ENCODE measurements around the gene EVX1.

DNA sequence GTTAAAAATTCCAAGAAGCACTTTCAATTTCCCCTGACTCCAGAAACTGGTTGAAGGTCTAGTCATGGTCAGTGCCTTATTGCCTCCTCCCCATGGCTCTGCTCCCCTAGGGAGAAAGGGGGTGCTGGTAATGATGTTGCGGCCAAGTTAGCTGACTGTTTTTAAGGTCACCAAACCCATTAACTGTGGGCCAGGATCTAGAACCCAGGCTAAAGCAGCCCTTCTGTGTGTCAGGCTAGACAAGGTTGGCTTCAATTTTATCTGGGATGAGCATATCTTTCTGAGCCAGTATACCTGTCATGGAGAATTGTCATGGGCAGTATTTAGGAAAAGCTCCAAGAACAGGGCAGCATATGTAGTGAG is 31.5 kb upstream of the EVX1 start:
- TF ChIP-seq, protein P1, sequence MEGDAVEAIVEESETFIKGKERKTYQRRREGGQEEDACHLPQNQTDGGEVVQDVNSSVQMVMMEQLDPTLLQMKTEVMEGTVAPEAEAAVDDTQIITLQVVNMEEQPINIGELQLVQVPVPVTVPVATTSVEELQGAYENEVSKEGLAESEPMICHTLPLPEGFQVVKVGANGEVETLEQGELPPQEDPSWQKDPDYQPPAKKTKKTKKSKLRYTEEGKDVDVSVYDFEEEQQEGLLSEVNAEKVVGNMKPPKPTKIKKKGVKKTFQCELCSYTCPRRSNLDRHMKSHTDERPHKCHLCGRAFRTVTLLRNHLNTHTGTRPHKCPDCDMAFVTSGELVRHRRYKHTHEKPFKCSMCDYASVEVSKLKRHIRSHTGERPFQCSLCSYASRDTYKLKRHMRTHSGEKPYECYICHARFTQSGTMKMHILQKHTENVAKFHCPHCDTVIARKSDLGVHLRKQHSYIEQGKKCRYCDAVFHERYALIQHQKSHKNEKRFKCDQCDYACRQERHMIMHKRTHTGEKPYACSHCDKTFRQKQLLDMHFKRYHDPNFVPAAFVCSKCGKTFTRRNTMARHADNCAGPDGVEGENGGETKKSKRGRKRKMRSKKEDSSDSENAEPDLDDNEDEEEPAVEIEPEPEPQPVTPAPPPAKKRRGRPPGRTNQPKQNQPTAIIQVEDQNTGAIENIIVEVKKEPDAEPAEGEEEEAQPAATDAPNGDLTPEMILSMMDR (IDR thresholded peaks at IDR 0.05): no peak
- TF ChIP-seq POLR2A (IDR thresholded peaks at IDR 0.05): no peak
